Muscle of leg (tissue), 11 donors: ENCODE data around the gene GPR78. TPM values are rescaled to one million over a fixed set of nuclear protein-coding genes. Genes with fewer than 3 reads are reported as not detected.
"Not testable (repeated sequence)": the region's sequence is repeated elsewhere in the genome, so short reads cannot be mapped to it uniquely, and the experiment has no call there.

Experiments
- DNase-seq: peaks from one replicate; pipeline ENCODE4 v3.0.0; 2013
- H3K27ac ChIP-seq: one replicate; pipeline ENCODE4 v1.5.1; 2013; ENCODE audit warnings: mild to moderate bottlenecking, low read length, control low read depth
- H3K27me3 ChIP-seq: one replicate; pipeline ENCODE4 v1.6.1; 2013; ENCODE audit warnings: low read length; ENCODE audit not compliant: control insufficient read depth, insufficient read depth
- H3K36me3 ChIP-seq: one replicate; pipeline ENCODE4 v1.6.1; 2013; ENCODE audit warnings: low read length; ENCODE audit not compliant: control insufficient read depth, insufficient read depth
- H3K4me1 ChIP-seq: one replicate; pipeline ENCODE4 v1.6.1; 2013; ENCODE audit warnings: low read length; ENCODE audit not compliant: control insufficient read depth, insufficient read depth
- H3K4me3 ChIP-seq: one replicate; pipeline ENCODE4 v1.5.1; 2013; ENCODE audit warnings: low read length, control low read depth
- H3K9me3 ChIP-seq: replicated peaks from 2 replicates; pipeline ENCODE4 v1.6.1; 2013; ENCODE audit warnings: low read depth, low read length; ENCODE audit not compliant: control insufficient read depth
- WGBS: methylation state at CpG from one replicate; pipeline ENCODE4 v1.1.5; 2013; ENCODE audit warnings: missing lambda C conversion rate; ENCODE audit not compliant: insufficient coverage; 5-methylcytosine and 5-hydroxymethylcytosine counted together
- polyA plus RNA-seq, 8 donors: library from polyadenylated mRNA; unstranded; fragments of 120-200 nt; gene quantifications; one replicate each; pipeline versions ENCODE4 v1.2.1 to v1.2.3, GENCODE V29; 2013; ENCODE audit warnings: inconsistent platforms in 1 of 8, low replicate concordance in 1 of 8; ENCODE audit not compliant: insufficient read length in 8 of 8, insufficient read depth in 1 of 8
- total RNA-seq: library from RNA; stranded (reverse); fragments of 120-200 nt; gene quantifications from one replicate; pipeline ENCODE4 v1.2.4, GENCODE V29; 2013

The GPR78 gene
- total and polyA plus RNA-seq, 9 donors, result 0.29 to 0.93 (median 0.61) TPM

DNA sequence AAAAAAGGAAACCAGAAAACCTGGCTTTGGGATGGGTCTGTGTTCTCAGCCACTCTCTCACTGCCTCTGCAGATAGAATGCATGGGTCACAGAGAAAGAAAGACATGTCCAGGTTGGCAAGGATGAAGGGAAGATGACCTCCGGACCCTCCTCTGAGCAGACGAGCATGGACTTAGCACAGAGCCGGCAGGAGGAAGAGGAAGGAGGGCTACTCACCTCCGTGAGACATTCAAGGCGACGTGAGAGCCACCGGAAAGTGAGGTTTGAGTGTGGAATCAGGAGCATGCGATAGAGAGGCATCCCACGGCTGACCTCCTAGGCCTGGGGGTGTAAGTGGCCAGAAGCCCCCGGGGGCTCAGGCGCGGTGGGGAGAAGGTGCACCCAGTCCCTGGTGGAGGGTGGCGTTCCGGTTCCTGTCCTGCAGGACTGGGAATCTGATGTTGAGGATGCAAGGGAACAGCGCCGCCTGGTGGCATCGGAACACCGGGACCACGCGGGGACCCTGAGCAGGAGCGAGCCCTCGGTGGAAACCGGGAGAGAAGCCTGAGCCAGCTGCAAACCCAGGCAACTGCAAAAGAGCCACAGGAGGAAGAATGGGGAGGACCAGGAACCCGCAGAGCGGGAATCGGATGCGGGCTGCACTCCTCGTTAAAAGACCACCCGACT is 50.2 kb downstream of the GPR78 start:
- not testable (repeated sequence) for DNase-seq, H3K27me3 ChIP-seq
- no CpG with 5 or more reads among the region's 29 CpGs for WGBS

DNA sequence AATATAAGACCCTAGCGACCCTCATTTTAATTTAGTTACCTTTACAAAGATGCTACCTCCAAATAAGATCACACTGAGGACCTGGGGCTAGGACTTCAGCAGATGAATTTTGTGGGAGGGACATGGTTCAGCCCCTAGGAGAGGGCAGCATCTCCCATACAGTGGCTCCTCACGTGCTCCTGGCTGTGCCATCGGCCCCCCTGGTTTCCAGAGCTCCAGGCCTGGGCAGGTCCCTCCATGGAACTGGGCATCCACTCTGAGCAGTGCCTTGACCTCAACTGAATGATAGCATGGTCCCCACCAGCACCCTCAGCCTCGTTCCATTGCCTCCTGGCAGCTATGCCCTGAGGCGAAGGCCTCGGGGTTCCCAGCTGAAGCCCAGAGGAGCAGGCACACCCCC is 51.7 kb downstream of the GPR78 start:
- H3K27me3 ChIP-seq, H3K36me3 ChIP-seq, H3K27ac ChIP-seq, DNase-seq, H3K4me3 ChIP-seq, H3K4me1 ChIP-seq, H3K9me3 ChIP-seq: not testable (repeated sequence)
- no CpG with 5 or more reads among the region's 6 CpGs for WGBS

More for the DNA sequence above, 50.2 kb downstream of the GPR78 start:
- H3K9me3 ChIP-seq, H3K27ac ChIP-seq, H3K4me3 ChIP-seq, H3K36me3 ChIP-seq, H3K4me1 ChIP-seq: not testable (repeated sequence)

DNA sequence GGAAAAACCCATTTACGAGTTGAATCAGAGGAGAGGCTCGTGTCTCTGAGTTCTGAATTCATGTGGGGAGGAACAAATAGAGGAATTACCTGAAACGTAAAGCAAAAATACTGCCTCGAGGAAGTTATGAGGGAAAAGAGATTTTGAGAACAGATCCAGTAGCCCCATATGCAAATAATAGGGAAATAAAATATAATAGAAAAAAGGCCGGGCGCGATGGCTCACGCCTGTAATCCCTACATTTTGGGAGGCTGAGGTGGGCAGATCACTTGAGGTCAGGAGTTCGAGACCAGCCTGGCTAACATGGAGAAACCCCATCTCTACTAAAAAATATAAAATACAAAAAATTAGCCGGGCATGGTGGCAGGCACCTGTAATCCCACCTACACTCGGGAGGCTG is 54.6 kb downstream of the GPR78 start:
- H3K4me3 ChIP-seq, H3K9me3 ChIP-seq, H3K4me1 ChIP-seq, DNase-seq, H3K27ac ChIP-seq, H3K27me3 ChIP-seq, H3K36me3 ChIP-seq: not testable (repeated sequence)
- no CpG with 5 or more reads among the region's 11 CpGs for WGBS

DNA sequence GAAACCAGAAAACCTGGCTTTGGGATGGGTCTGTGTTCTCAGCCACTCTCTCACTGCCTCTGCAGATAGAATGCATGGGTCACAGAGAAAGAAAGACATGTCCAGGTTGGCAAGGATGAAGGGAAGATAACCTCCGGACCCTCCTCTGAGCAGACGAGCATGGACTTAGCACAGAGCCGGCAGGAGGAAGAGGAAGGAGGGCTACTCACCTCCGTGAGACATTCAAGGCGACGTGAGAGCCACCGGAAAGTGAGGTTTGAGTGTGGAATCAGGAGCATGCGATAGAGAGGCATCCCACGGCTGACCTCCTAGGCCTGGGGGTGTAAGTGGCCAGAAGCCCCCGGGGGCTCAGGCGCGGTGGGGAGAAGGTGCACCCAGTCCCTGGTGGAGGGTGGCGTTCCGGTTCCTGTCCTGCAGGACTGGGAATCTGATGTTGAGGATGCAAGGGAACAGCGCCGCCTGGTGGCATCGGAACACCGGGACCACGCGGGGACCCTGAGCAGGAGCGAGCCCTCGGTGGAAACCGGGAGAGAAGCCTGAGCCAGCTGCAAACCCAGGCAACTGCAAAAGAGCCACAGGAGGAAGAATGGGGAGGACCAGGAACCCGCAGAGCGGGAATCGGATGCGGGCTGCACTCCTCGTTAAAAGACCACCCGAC is 55.8 kb downstream of the GPR78 start:
- DNase-seq, H3K4me1 ChIP-seq, H3K27me3 ChIP-seq, H3K27ac ChIP-seq, H3K4me3 ChIP-seq, H3K36me3 ChIP-seq, H3K9me3 ChIP-seq: not testable (repeated sequence)
- WGBS, result no CpG with 5 or more reads among the region's 29 CpGs

Other genes starting within 250 kb of the GPR78 start
- 17.5 TPM for gene ACOX3, start 139.7 kb upstream of the GPR78 start, total RNA-seq
- gene ACOX3, start 139.7 kb upstream of the GPR78 start, polyA plus RNA-seq, result 10 to 100 TPM; 10.1 to 20.3 (median 15.7) TPM
- gene TRMT44, start 139.6 kb upstream of the GPR78 start, total RNA-seq, result 13.6 TPM
- gene TRMT44, start 139.6 kb upstream of the GPR78 start, polyA plus RNA-seq, result 10 to 100 TPM in 4 of 8 donors, 1 to 10 TPM in 4; 8.1 to 13.9 (median 10.1) TPM
- 18.4 TPM for gene CPZ, start 12.4 kb downstream of the GPR78 start, total RNA-seq
- gene CPZ, start 12.4 kb downstream of the GPR78 start, polyA plus RNA-seq, result 10 to 100 TPM in 1 of 8 donors, 1 to 10 TPM in 7; 3.3 to 16.5 (median 5.8) TPM